ENCODE data around the gene BEX3. TPM values are rescaled to one million over a fixed set of nuclear protein-coding genes. Genes with fewer than 3 reads are reported as not detected.
A peak's percentile ranks its signal among the peaks of the same experiment; 100 is the strongest.
"Not testable (repeated sequence)": the region's sequence is repeated elsewhere in the genome, so short reads cannot be mapped to it uniquely, and the experiment has no call there.

BEX3 gene
- total and polyA plus RNA-seq, 11 donors = 74.4 to 153 (median 114) TPM

- TF ChIP-seq CTCF (IDR thresholded peaks at IDR 0.05) = no peak
- no peak for TF ChIP-seq POLR2A (IDR thresholded peaks at IDR 0.05)
- Histone ChIP-seq H3K27ac (peak overlapping the region in 11 of 12 donors; percentile 52 to 88 (median 80)), H3K9me3 (no peaks in the 10 kb centered on the region), H3K36me3 (peaks cover 0 to 9% (median 0%) of the 10 kb centered on the region in 9 donors), H3K27me3 (peaks cover 0 to 12% (median 0%) of the 10 kb centered on the region in 9 donors), H3K4me3 (peak overlapping the region; percentile 48 to 89 (median 72)), H3K4me1 (peaks cover 0 to 6% (median 0%) of the 10 kb centered on the region in 12 donors)
- ATAC-seq (peak in 3 of 4 donors; percentile 59 to 71 (median 65)), DNase-seq (peak in 3 of 5 donors; percentile 7 to 47 (median 26))
- WGBS, 4 donors = 0 to 55% (median 18%) methylated on average over 17 to 19 of the region's 19 CpGs
- intact Hi-C loops (cut with DNase I) = no loop called here
Observed at GRCh38 chrX:103376979-103377324, 614 bp downstream of the BEX3 start.

- intact Hi-C loops (cut with DNase I) = no loop called here
- no peak overlapping the region for H3K27ac ChIP-seq
- DNase-seq (no peak), ATAC-seq (no peak)
- 69 to 84% (median 77%) methylated on average over 2 of the region's 2 CpGs for WGBS, 4 donors
- H3K4me1 ChIP-seq = peaks cover 0 to 6% (median 0%) of the 10 kb centered on the region in 12 donors
- H3K9me3 ChIP-seq = no peaks in the 10 kb centered on the region
- TF ChIP-seq POLR2A (IDR thresholded peaks at IDR 0.05) = no peak
- no peak for TF ChIP-seq CTCF (IDR thresholded peaks at IDR 0.05)
- H3K4me3 ChIP-seq = no peak overlapping the region
- peaks cover 0 to 9% (median 0%) of the 10 kb centered on the region in 9 donors for H3K36me3 ChIP-seq
- peaks cover 0 to 12% (median 0%) of the 10 kb centered on the region in 9 donors for H3K27me3 ChIP-seq
Observed at GRCh38 chrX:103378990-103379389, 2.7 kb downstream of the BEX3 start.

- 73 to 95% (median 89%) methylated on average over 1 of the region's 1 CpG for WGBS, 4 donors
- intact Hi-C loops (cut with DNase I) = no loop called here
Observed at GRCh38 chrX:103382877-103383276, 6.5 kb downstream of the BEX3 start.

GRCh38 chrX:103384672-103385071 is 8.3 kb downstream of the BEX3 start:
- H3K27ac ChIP-seq = no peak overlapping the region

More at GRCh38 chrX:103382877-103383276, 6.5 kb downstream of the BEX3 start:
- Histone ChIP-seq H3K4me1 (peaks cover 0 to 1% (median 0%) of the 10 kb centered on the region in 12 donors), H3K4me3 (no peak overlapping the region), H3K27me3 (peaks cover 0 to 3% (median 0%) of the 10 kb centered on the region in 9 donors), H3K27ac (no peak overlapping the region), H3K36me3 (peaks cover 0 to 9% (median 0%) of the 10 kb centered on the region in 9 donors), H3K9me3 (no peaks in the 10 kb centered on the region)
- DNase-seq (no peak), ATAC-seq (no peak)
- TF ChIP-seq CTCF (IDR thresholded peaks at IDR 0.05) (no peak), POLR2A (IDR thresholded peaks at IDR 0.05) (no peak)

GRCh38 chrX:103385283-103385830 is 9.0 kb downstream of the BEX3 start:
- H3K27me3 ChIP-seq; H3K4me1 ChIP-seq; H3K27ac ChIP-seq; intact Hi-C loops (cut with DNase I); H3K9me3 ChIP-seq; H3K36me3 ChIP-seq; ATAC-seq; DNase-seq; H3K4me3 ChIP-seq: not testable (repeated sequence)
- 64 to 72% (median 66%) methylated on average over 5 of the region's 5 CpGs for WGBS, 4 donors

More at GRCh38 chrX:103384672-103385071, 8.3 kb downstream of the BEX3 start:
- H3K36me3 ChIP-seq = no peaks in the 10 kb centered on the region
- TF ChIP-seq CTCF (IDR thresholded peaks at IDR 0.05) (no peak), POLR2A (IDR thresholded peaks at IDR 0.05) (no peak)
- peaks cover 0 to 3% (median 0%) of the 10 kb centered on the region in 9 donors for H3K27me3 ChIP-seq
- no peaks in the 10 kb centered on the region for H3K4me1 ChIP-seq
- 58 to 78% (median 70%) methylated on average over 2 of the region's 2 CpGs for WGBS, 4 donors
- H3K4me3 ChIP-seq = no peak overlapping the region
- no peak for DNase-seq
- ATAC-seq = no peak
- intact Hi-C loops (cut with DNase I) = no loop called here
- H3K9me3 ChIP-seq = no peaks in the 10 kb centered on the region
